SW480 (cell line): ENCODE measurements around the gene FTO.

ENCODE experiments used
- DNase-seq: peaks from one replicate; pipeline ENCODE4 v3.0.0-alpha.2; 2016; ENCODE audit warnings: low spot score

Gene FTO

GRCh38 chr16:54094641-54095040, 390.7 kb downstream of the FTO start:
- no peak for DNase-seq

GRCh38 chr16:54096607-54097006, 392.7 kb downstream of the FTO start:
- no peak for DNase-seq

GRCh38 chr16:54097774-54098173, 393.8 kb downstream of the FTO start:
- DNase-seq, result no peak

GRCh38 chr16:54098247-54098646, 394.3 kb downstream of the FTO start:
- DNase-seq, result no peak

GRCh38 chr16:54099627-54100026, 395.7 kb downstream of the FTO start:
- DNase-seq, result no peak

GRCh38 chr16:54102888-54103866, 399.2 kb downstream of the FTO start:
- DNase-seq, result no peak

GRCh38 chr16:54106057-54106456, 402.1 kb downstream of the FTO start:
- DNase-seq, result no peak

GRCh38 chr16:54107583-54108202, 403.7 kb downstream of the FTO start:
- no peak for DNase-seq

- no peak for DNase-seq
Measured at GRCh38 chr16:54110016-54110981, 406.3 kb downstream of the FTO start.

GRCh38 chr16:54112451-54113206, 408.7 kb downstream of the FTO start:
- DNase-seq, result no peak

GRCh38 chr16:54115558-54115957, 411.6 kb downstream of the FTO start:
- DNase-seq, result no peak

- no peak for DNase-seq
Measured at GRCh38 chr16:54116124-54116655, 412.2 kb downstream of the FTO start.

- DNase-seq, result no peak
Measured at GRCh38 chr16:54118846-54119245, 414.9 kb downstream of the FTO start.

GRCh38 chr16:54120846-54121480, 417.0 kb downstream of the FTO start:
- DNase-seq, result no peak

- DNase-seq, result no peak
Measured at GRCh38 chr16:54121539-54122295, 417.8 kb downstream of the FTO start.

- no peak for DNase-seq
Measured at GRCh38 chr16:54123766-54124165, 419.8 kb downstream of the FTO start.

- no peak for DNase-seq
Measured at GRCh38 chr16:54125751-54126655, 422.0 kb downstream of the FTO start.

- DNase-seq, result no peak
Measured at GRCh38 chr16:54126907-54127306, 423.0 kb downstream of the FTO start.
